Activated CD8-positive, alpha-beta memory T cell treated with anti-CD3 and anti-CD28 coated beads, Interleukin-2, amount 50 U/mL, for 24 hours (primary cell): Measurements from ENCODE around the gene GOLGA6L7.
"Not testable (repeated sequence)": the region's sequence is repeated elsewhere in the genome, so short reads cannot be mapped to it uniquely, and the experiment has no call there.

ENCODE experiments used
- DNase-seq: peaks from one replicate; pipeline ENCODE4 v3.0.0-alpha.2; 2020; ENCODE audit errors: extremely low read depth

The GOLGA6L7 gene

GRCh38 chr15:28843520-28843919, 4.9 kb downstream of the GOLGA6L7 start:
- not testable (repeated sequence) for DNase-seq

- not testable (repeated sequence) for DNase-seq
These were observed 6.2 kb downstream of the GOLGA6L7 start for GRCh38 chr15:28842210-28842609.

- DNase-seq: not testable (repeated sequence)
These were observed 8.2 kb downstream of the GOLGA6L7 start for GRCh38 chr15:28840285-28840684.

- DNase-seq: not testable (repeated sequence)
These were observed 13.4 kb downstream of the GOLGA6L7 start for GRCh38 chr15:28834957-28835585.

- peak; percentile 13 for DNase-seq
These were observed 16.4 kb downstream of the GOLGA6L7 start for GRCh38 chr15:28831897-28832587.

- DNase-seq: not testable (repeated sequence)
These were observed 27.0 kb downstream of the GOLGA6L7 start for GRCh38 chr15:28821420-28821819.

GRCh38 chr15:28819930-28820295, 28.5 kb downstream of the GOLGA6L7 start:
- not testable (repeated sequence) for DNase-seq

GRCh38 chr15:28819019-28819929, 29.2 kb downstream of the GOLGA6L7 start:
- DNase-seq: not testable (repeated sequence)

GRCh38 chr15:28818168-28818567, 30.3 kb downstream of the GOLGA6L7 start:
- DNase-seq: not testable (repeated sequence)

GRCh38 chr15:28814059-28814458, 34.4 kb downstream of the GOLGA6L7 start:
- not testable (repeated sequence) for DNase-seq

GRCh38 chr15:28813392-28813791, 35.1 kb downstream of the GOLGA6L7 start:
- DNase-seq: not testable (repeated sequence)

GRCh38 chr15:28811852-28812550, 36.4 kb downstream of the GOLGA6L7 start:
- DNase-seq: not testable (repeated sequence)

- not testable (repeated sequence) for DNase-seq
These were observed 38.0 kb downstream of the GOLGA6L7 start for GRCh38 chr15:28810444-28810843.

GRCh38 chr15:28808136-28808535, 40.3 kb downstream of the GOLGA6L7 start:
- not testable (repeated sequence) for DNase-seq

GRCh38 chr15:28800366-28800765, 48.1 kb downstream of the GOLGA6L7 start:
- not testable (repeated sequence) for DNase-seq

- DNase-seq: not testable (repeated sequence)
These were observed 50.2 kb downstream of the GOLGA6L7 start for GRCh38 chr15:28798234-28798633.

- DNase-seq: not testable (repeated sequence)
These were observed 54.2 kb downstream of the GOLGA6L7 start for GRCh38 chr15:28794231-28794630.
